ENCODE measurements around the gene DSCAML1.

DNA sequence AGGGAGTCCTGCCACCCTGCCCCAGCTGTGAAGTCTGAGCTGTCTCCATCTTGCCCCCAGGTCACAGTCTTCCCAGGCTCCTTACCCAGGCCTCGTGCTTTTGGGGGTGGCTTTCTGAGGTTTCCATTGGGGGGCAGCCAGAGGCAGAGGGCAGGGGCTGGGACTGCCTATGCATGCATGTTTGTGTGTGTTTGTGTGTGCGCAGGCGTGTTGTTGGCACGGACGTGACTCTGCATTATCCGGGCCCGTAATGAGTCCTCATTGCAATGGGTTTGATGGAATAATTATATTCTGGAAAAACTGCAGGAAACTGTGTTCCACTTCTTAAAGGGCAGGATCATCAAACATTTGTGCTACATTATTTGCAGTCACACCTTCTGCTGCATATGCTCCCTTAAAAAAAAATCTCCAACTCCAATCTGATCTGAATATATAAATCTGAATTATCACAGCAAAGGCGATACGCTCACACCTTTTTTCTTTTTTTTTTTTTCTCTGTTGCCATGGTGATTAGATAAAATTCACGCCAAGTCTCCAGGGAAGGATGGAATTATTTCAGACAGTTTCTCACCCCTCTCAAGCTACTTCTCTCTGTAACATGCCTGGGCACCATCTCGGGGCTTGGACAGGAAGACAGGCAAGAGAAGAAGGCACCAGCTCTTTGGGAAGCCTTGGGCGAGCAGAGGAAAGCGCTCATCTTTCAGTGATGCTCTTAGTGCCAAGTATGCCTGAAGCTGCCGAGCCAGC is 45.9 kb downstream of the DSCAML1 start:
- TF ChIP-seq POLR2A (IDR thresholded peaks at IDR 0.05; ENCODE audit: borderline replicate concordance, extremely low read depth, insufficient read depth, insufficient read length) (no peak), EZH2phosphoT487 (IDR thresholded peaks at IDR 0.05; ENCODE audit: borderline replicate concordance) (no peak), EGR1 (IDR thresholded peaks at IDR 0.05; ENCODE audit: low read depth) (no peak), CEBPB (IDR thresholded peaks at IDR 0.05; ENCODE audit: low read depth) (no peak), SIN3A (IDR thresholded peaks at IDR 0.05; ENCODE audit: low read depth) (no peak), RAD21 (IDR thresholded peaks at IDR 0.05; ENCODE audit: low read depth) (no peak), TCF7L2 (IDR thresholded peaks at IDR 0.05; ENCODE audit: borderline replicate concordance, extremely low read depth, insufficient read depth, insufficient read length) (no peak), POLR2AphosphoS5 (IDR thresholded peaks at IDR 0.05; ENCODE audit: low read depth, low read length) (no peak)
- TF ChIP-seq, protein P1, sequence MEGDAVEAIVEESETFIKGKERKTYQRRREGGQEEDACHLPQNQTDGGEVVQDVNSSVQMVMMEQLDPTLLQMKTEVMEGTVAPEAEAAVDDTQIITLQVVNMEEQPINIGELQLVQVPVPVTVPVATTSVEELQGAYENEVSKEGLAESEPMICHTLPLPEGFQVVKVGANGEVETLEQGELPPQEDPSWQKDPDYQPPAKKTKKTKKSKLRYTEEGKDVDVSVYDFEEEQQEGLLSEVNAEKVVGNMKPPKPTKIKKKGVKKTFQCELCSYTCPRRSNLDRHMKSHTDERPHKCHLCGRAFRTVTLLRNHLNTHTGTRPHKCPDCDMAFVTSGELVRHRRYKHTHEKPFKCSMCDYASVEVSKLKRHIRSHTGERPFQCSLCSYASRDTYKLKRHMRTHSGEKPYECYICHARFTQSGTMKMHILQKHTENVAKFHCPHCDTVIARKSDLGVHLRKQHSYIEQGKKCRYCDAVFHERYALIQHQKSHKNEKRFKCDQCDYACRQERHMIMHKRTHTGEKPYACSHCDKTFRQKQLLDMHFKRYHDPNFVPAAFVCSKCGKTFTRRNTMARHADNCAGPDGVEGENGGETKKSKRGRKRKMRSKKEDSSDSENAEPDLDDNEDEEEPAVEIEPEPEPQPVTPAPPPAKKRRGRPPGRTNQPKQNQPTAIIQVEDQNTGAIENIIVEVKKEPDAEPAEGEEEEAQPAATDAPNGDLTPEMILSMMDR (IDR thresholded peaks at IDR 0.05 in 2 of 3, conservative IDR thresholded peaks at IDR 0.05 in 1 of 3; ENCODE audit: borderline replicate concordance in 1 of 3, insufficient read depth in 1 of 3, low read depth in 2 of 3, low read length in 2 of 3), result no peak

Measured in HCT116 (cell line).